Measurements from ENCODE around the gene NSD2.
A peak's percentile ranks its signal among the peaks of the same experiment; 100 is the strongest.

The NSD2 gene

GRCh38 chr4:1933700-1934099 lies 62.5 kb downstream of the NSD2 start:
- TF ChIP-seq CTCF (IDR thresholded peaks at IDR 0.05) (no peak), ZFX (IDR thresholded peaks at IDR 0.05; ENCODE audit: borderline replicate concordance) (no peak)
- H3K27ac ChIP-seq, result no peak overlapping the region

- TF ChIP-seq CTCF (IDR thresholded peaks at IDR 0.05) (no peak), ZFX (IDR thresholded peaks at IDR 0.05; ENCODE audit: borderline replicate concordance) (no peak)
- no peak overlapping the region for H3K27ac ChIP-seq
Observed at GRCh38 chr4:1937550-1937949, 66.4 kb downstream of the NSD2 start.

GRCh38 chr4:1938027-1938426 lies 66.8 kb downstream of the NSD2 start:
- no peak overlapping the region for H3K27ac ChIP-seq
- no peak for TF ChIP-seq ZFX (IDR thresholded peaks at IDR 0.05; ENCODE audit: borderline replicate concordance)

- H3K27ac ChIP-seq, result peak overlapping the region; percentile 65
- no peak for TF ChIP-seq CTCF (IDR thresholded peaks at IDR 0.05)
- TF ChIP-seq ZFX (IDR thresholded peaks at IDR 0.05; ENCODE audit: borderline replicate concordance), result no peak
Observed at GRCh38 chr4:1939664-1940509, 68.7 kb downstream of the NSD2 start.

- peak overlapping the region; percentile 65 for H3K27ac ChIP-seq
- TF ChIP-seq CTCF (IDR thresholded peaks at IDR 0.05), result no peak
- TF ChIP-seq ZFX (IDR thresholded peaks at IDR 0.05; ENCODE audit: borderline replicate concordance), result no peak
Observed at GRCh38 chr4:1940566-1940965, 69.4 kb downstream of the NSD2 start.

GRCh38 chr4:1943928-1944327 lies 72.7 kb downstream of the NSD2 start:
- TF ChIP-seq ZFX (IDR thresholded peaks at IDR 0.05; ENCODE audit: borderline replicate concordance) (no peak), CTCF (IDR thresholded peaks at IDR 0.05) (no peak)
- H3K27ac ChIP-seq, result no peak overlapping the region

GRCh38 chr4:1945124-1945895 lies 74.1 kb downstream of the NSD2 start:
- no peak for TF ChIP-seq ZFX (IDR thresholded peaks at IDR 0.05; ENCODE audit: borderline replicate concordance)
- no peak for TF ChIP-seq CTCF (IDR thresholded peaks at IDR 0.05)
- no peak overlapping the region for H3K27ac ChIP-seq
